K562 (cell line): ENCODE data around the gene ST6GALNAC5.
"Not testable (repeated sequence)": the region's sequence is repeated elsewhere in the genome, so short reads cannot be mapped to it uniquely, and the experiment has no call there.

Source experiments
- BRCA1 ChIP-seq, 2 experiments: fragments of 450-650 bp in 1 of 2; sonication (generic) in 1 of 2; formaldehyde crosslinking in 1 of 2; IDR thresholded peaks; 2 replicates each; pipeline versions ENCODE4 v1.5.0 to v1.6.1; 2017 to 2020; ENCODE audit warnings: mild to moderate bottlenecking in 1 of 2, missing genetic modification reagents in 1 of 2
- CAMTA2 ChIP-seq: fragments of 250-450 bp; sonication (Bioruptor Pico); conservative IDR thresholded peaks from 2 replicates; pipeline ENCODE4 v1.5.1; 2022
- POLR2A ChIP-seq: fragments of 450-650 bp; conservative IDR thresholded peaks from 2 replicates; pipeline ENCODE4 v1.6.1; 2016
- RBM34 ChIP-seq: fragments of 200-400 bp; formaldehyde crosslinking; IDR thresholded peaks from 2 replicates; pipeline ENCODE4 v1.6.1; 2018; ENCODE audit warnings: low read length, borderline replicate concordance; ENCODE audit not compliant: insufficient read depth
- RUNX1 ChIP-seq: sonication (generic); IDR thresholded peaks from 2 replicates; pipeline ENCODE4 v1.6.1; 2016; ENCODE audit warnings: antibody characterized with exemption, low read depth
- ZNF274 ChIP-seq: IDR thresholded peaks from 2 replicates; pipeline ENCODE4 v1.6.1; 2011; ENCODE audit warnings: low read depth, mild to moderate bottlenecking, low read length, moderate library complexity, borderline replicate concordance
- TF ChIP-seq, protein P1 (sequence below): sonication (generic); formaldehyde crosslinking; IDR thresholded peaks from 2 replicates; pipeline ENCODE4 v1.8.1; 2023; ENCODE audit warnings: missing genetic modification reagents, mild to moderate bottlenecking, borderline replicate concordance
- TF ChIP-seq, protein P2 (sequence below), 3 experiments: IDR thresholded peaks in 2 of 3; conservative IDR thresholded peaks in 1 of 3; 2 replicates each; pipeline ENCODE4 v1.5.1; 2011 to 2012; ENCODE audit warnings: low read length in 3 of 3, mild to moderate bottlenecking in 3 of 3, control low read depth in 2 of 3, improper control_type of control experiment in 1 of 3, inconsistent platforms in 1 of 3, low read depth in 1 of 3, mixed read lengths in 1 of 3, moderate library complexity in 1 of 3; ENCODE audit not compliant: insufficient read depth in 2 of 3

DNA sequence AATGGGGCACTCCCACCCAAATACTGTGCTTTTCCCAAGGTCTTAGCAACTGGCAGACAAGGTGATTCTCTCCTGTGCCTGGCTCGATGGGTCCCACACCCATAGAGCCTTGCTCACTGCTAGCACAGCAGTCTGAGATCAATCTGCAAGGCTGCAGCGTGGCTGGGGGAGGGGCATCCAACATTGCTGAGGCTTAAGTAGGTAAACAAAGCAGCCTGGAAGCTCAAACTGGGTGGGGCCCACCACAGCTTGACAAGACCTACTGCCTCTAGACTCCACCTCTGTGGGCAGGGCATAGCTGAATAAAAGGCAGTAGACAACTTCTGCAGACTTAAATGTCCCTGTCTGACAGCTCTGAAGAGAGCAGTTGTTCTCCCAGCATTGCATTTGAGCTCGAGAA, 114.0 kb downstream of the ST6GALNAC5 start:
- not testable (repeated sequence) for TF ChIP-seq BRCA1 (IDR thresholded peaks at IDR 0.05); BRCA1 (CRISPR knock-in tag; IDR thresholded peaks at IDR 0.05); RBM34; ZNF274; CAMTA2 (CRISPR knock-in tag); RUNX1; POLR2A
- TF ChIP-seq, protein P1, sequence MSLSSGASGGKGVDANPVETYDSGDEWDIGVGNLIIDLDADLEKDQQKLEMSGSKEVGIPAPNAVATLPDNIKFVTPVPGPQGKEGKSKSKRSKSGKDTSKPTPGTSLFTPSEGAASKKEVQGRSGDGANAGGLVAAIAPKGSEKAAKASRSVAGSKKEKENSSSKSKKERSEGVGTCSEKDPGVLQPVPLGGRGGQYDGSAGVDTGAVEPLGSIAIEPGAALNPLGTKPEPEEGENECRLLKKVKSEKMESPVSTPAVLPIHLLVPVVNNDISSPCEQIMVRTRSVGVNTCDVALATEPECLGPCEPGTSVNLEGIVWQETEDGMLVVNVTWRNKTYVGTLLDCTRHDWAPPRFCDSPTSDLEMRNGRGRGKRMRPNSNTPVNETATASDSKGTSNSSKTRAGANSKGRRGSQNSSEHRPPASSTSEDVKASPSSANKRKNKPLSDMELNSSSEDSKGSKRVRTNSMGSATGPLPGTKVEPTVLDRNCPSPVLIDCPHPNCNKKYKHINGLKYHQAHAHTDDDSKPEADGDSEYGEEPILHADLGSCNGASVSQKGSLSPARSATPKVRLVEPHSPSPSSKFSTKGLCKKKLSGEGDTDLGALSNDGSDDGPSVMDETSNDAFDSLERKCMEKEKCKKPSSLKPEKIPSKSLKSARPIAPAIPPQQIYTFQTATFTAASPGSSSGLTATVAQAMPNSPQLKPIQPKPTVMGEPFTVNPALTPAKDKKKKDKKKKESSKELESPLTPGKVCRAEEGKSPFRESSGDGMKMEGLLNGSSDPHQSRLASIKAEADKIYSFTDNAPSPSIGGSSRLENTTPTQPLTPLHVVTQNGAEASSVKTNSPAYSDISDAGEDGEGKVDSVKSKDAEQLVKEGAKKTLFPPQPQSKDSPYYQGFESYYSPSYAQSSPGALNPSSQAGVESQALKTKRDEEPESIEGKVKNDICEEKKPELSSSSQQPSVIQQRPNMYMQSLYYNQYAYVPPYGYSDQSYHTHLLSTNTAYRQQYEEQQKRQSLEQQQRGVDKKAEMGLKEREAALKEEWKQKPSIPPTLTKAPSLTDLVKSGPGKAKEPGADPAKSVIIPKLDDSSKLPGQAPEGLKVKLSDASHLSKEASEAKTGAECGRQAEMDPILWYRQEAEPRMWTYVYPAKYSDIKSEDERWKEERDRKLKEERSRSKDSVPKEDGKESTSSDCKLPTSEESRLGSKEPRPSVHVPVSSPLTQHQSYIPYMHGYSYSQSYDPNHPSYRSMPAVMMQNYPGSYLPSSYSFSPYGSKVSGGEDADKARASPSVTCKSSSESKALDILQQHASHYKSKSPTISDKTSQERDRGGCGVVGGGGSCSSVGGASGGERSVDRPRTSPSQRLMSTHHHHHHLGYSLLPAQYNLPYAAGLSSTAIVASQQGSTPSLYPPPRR (CRISPR knock-in tag), result not testable (repeated sequence)
- TF ChIP-seq, protein P2, sequence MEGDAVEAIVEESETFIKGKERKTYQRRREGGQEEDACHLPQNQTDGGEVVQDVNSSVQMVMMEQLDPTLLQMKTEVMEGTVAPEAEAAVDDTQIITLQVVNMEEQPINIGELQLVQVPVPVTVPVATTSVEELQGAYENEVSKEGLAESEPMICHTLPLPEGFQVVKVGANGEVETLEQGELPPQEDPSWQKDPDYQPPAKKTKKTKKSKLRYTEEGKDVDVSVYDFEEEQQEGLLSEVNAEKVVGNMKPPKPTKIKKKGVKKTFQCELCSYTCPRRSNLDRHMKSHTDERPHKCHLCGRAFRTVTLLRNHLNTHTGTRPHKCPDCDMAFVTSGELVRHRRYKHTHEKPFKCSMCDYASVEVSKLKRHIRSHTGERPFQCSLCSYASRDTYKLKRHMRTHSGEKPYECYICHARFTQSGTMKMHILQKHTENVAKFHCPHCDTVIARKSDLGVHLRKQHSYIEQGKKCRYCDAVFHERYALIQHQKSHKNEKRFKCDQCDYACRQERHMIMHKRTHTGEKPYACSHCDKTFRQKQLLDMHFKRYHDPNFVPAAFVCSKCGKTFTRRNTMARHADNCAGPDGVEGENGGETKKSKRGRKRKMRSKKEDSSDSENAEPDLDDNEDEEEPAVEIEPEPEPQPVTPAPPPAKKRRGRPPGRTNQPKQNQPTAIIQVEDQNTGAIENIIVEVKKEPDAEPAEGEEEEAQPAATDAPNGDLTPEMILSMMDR (IDR thresholded peaks at IDR 0.05 in 2 of 3, conservative IDR thresholded peaks at IDR 0.05 in 1 of 3; ENCODE audit: insufficient read depth in 2 of 3, low read depth in 1 of 3, low read length in 3 of 3), result not testable (repeated sequence)
